Stimulated activated CD4-positive, alpha-beta T cell treated with anti-CD3 and anti-CD28 coated beads, Interleukin-12 subunit alpha, Interleukin-12 subunit beta, amount 100 ng/mL, for 48 hours (primary cell): ENCODE data around the gene PCSK5.
A peak's percentile ranks its signal among the peaks of the same experiment; 100 is the strongest.
"Not testable (repeated sequence)": the region's sequence is repeated elsewhere in the genome, so short reads cannot be mapped to it uniquely, and the experiment has no call there.

ENCODE experiments used
- DNase-seq, 3 donors: peaks; one replicate each; pipeline ENCODE4 v3.0.0-alpha.2; 2020; ENCODE audit warnings: low read depth in 2 of 3, low spot score in 1 of 3

Gene PCSK5

GRCh38 chr9:75890472-75891276 lies at the start of gene PCSK5:
Gene PCSK5 (plus strand): TSS chr9:75890673. CDS start chr9:75891182, 509 bp downstream.
- DNase-seq = peak; percentile 73 to 79 (median 76)

GRCh38 chr9:75844321-75844720 lies 46.2 kb upstream of the PCSK5 start:
- DNase-seq = no peak

- no peak for DNase-seq
These were observed 44.7 kb upstream of the PCSK5 start for GRCh38 chr9:75845806-75846205.

- no peak for DNase-seq
These were observed 43.4 kb upstream of the PCSK5 start for GRCh38 chr9:75847085-75847484.

- DNase-seq = peak in 1 of 3 donors; percentile 1
These were observed 39.8 kb upstream of the PCSK5 start for GRCh38 chr9:75850459-75851200.

GRCh38 chr9:75851917-75852316 lies 38.6 kb upstream of the PCSK5 start:
- no peak for DNase-seq

GRCh38 chr9:75852746-75853145 lies 37.7 kb upstream of the PCSK5 start:
- DNase-seq = no peak

GRCh38 chr9:75855509-75855908 lies 35.0 kb upstream of the PCSK5 start:
- no peak for DNase-seq

GRCh38 chr9:75858497-75859092 lies 31.9 kb upstream of the PCSK5 start:
- no peak for DNase-seq

GRCh38 chr9:75864266-75864665 lies 26.2 kb upstream of the PCSK5 start:
- no peak for DNase-seq

- DNase-seq = peak in 2 of 3 donors; percentile 16 to 56
These were observed 24.1 kb upstream of the PCSK5 start for GRCh38 chr9:75866273-75866871.

GRCh38 chr9:75868526-75868925 lies 21.9 kb upstream of the PCSK5 start:
- not testable (repeated sequence) for DNase-seq

- DNase-seq = no peak
These were observed 21.2 kb upstream of the PCSK5 start for GRCh38 chr9:75869236-75869635.

- no peak for DNase-seq
These were observed 20.0 kb upstream of the PCSK5 start for GRCh38 chr9:75870450-75870849.

GRCh38 chr9:75871624-75872023 lies 18.8 kb upstream of the PCSK5 start:
- DNase-seq = no peak

GRCh38 chr9:75873712-75874111 lies 16.8 kb upstream of the PCSK5 start:
- no peak for DNase-seq

- DNase-seq = no peak
These were observed 13.4 kb upstream of the PCSK5 start for GRCh38 chr9:75876999-75877640.

GRCh38 chr9:75878488-75878860 lies 12.0 kb upstream of the PCSK5 start:
- no peak for DNase-seq

GRCh38 chr9:75880618-75881017 lies 9.9 kb upstream of the PCSK5 start:
- no peak for DNase-seq

- DNase-seq = no peak
These were observed 8.7 kb upstream of the PCSK5 start for GRCh38 chr9:75881761-75882160.

- DNase-seq = no peak
These were observed 4.8 kb upstream of the PCSK5 start for GRCh38 chr9:75885652-75886051.
